Measurements from ENCODE around the gene MOB2.

The MOB2 gene

DNA sequence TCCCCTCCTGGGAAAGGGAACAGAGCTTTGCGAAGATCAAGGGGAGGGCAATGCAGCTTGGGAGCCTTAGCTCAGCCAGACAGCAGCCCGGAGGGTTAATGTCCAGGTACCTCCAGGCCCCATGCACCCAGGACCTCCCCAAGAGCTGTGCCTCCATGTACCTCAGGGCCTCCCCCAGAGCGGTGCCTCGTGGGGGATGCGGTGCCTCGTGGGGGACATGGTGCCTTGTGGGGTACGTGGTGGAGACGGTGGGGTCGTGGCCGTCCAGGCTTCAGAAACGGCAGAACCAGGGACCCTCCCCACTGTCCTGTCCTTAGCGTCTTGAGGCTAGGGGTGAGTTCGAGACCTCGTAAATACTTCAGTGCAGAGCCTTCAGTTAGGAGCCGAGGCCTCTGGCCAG lies 63.6 kb downstream of the MOB2 start:
- no peak for TF ChIP-seq TAF1 (IDR thresholded peaks at IDR 0.05; ENCODE audit: borderline replicate concordance, insufficient read depth, low read length)
- TF ChIP-seq FOXP2 (optimal IDR thresholded peaks at IDR 0.05; ENCODE audit: borderline replicate concordance, extremely low read depth, extremely low read length, insufficient read depth): no peak
- no peak for TF ChIP-seq POLR2AphosphoS5 (IDR thresholded peaks at IDR 0.05; ENCODE audit: low read depth, low read length)
- TF ChIP-seq, protein P1, sequence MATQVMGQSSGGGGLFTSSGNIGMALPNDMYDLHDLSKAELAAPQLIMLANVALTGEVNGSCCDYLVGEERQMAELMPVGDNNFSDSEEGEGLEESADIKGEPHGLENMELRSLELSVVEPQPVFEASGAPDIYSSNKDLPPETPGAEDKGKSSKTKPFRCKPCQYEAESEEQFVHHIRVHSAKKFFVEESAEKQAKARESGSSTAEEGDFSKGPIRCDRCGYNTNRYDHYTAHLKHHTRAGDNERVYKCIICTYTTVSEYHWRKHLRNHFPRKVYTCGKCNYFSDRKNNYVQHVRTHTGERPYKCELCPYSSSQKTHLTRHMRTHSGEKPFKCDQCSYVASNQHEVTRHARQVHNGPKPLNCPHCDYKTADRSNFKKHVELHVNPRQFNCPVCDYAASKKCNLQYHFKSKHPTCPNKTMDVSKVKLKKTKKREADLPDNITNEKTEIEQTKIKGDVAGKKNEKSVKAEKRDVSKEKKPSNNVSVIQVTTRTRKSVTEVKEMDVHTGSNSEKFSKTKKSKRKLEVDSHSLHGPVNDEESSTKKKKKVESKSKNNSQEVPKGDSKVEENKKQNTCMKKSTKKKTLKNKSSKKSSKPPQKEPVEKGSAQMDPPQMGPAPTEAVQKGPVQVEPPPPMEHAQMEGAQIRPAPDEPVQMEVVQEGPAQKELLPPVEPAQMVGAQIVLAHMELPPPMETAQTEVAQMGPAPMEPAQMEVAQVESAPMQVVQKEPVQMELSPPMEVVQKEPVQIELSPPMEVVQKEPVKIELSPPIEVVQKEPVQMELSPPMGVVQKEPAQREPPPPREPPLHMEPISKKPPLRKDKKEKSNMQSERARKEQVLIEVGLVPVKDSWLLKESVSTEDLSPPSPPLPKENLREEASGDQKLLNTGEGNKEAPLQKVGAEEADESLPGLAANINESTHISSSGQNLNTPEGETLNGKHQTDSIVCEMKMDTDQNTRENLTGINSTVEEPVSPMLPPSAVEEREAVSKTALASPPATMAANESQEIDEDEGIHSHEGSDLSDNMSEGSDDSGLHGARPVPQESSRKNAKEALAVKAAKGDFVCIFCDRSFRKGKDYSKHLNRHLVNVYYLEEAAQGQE (IDR thresholded peaks at IDR 0.05; ENCODE audit: insufficient read depth in 1 of 2, low read depth in 2 of 2, low read length in 2 of 2): no peak
- no peak for TF ChIP-seq SIN3A (IDR thresholded peaks at IDR 0.05; ENCODE audit: borderline replicate concordance, insufficient read depth, low read length)

DNA sequence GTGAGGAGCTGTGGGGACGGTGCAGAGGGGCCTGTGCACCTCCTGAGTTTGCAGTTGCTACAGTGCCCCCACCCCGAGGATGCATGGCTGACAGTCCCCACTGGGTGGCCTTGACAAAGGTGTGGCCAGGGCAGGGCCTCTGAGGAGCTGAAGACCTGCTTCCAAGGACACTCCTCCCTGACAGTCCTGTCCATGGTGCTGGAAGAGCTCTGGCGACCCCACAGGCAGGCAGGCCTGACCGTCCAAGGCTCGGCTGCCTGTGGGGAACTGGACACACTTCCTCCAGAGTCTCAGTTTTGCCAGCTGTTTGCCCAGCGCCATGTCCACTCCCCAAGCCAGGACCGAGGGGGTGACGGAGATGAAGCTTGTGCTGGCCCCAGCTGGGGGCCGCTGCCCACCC lies 64.1 kb downstream of the MOB2 start:
- TF ChIP-seq, protein P1 (IDR thresholded peaks at IDR 0.05; ENCODE audit: insufficient read depth in 1 of 2, low read depth in 2 of 2, low read length in 2 of 2): peak; percentile 80 to 91
- TF ChIP-seq POLR2AphosphoS5 (IDR thresholded peaks at IDR 0.05; ENCODE audit: low read depth, low read length): no peak
- TF ChIP-seq SIN3A (IDR thresholded peaks at IDR 0.05; ENCODE audit: borderline replicate concordance, insufficient read depth, low read length): no peak
- TF ChIP-seq TAF1 (IDR thresholded peaks at IDR 0.05; ENCODE audit: borderline replicate concordance, insufficient read depth, low read length): no peak
- no peak for TF ChIP-seq FOXP2 (optimal IDR thresholded peaks at IDR 0.05; ENCODE audit: borderline replicate concordance, extremely low read depth, extremely low read length, insufficient read depth)

DNA sequence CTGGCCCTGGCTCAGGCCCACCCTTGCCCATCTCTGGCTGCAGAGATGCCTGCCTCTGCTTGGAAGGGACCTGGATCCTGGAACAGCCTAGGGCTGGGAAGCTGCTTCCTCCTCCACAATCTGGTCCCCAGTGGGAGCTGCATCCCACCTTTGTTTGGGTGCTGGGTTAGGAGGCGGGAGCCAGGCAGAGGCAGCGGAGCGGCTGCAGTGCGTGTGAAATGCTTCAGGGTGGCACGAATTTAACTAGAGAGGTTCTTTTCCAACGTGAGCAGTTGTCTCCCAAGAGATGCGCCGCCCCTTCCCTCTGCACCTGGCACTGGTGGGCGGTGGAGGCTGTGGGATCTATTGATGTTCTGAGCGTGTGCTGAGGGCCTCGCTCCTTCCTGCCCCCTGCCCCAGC lies 65.3 kb downstream of the MOB2 start:
- TF ChIP-seq SIN3A (IDR thresholded peaks at IDR 0.05; ENCODE audit: borderline replicate concordance, insufficient read depth, low read length): no peak
- no peak for TF ChIP-seq FOXP2 (optimal IDR thresholded peaks at IDR 0.05; ENCODE audit: borderline replicate concordance, extremely low read depth, extremely low read length, insufficient read depth)
- no peak for TF ChIP-seq TAF1 (IDR thresholded peaks at IDR 0.05; ENCODE audit: borderline replicate concordance, insufficient read depth, low read length)
- TF ChIP-seq, protein P1 (IDR thresholded peaks at IDR 0.05; ENCODE audit: insufficient read depth in 1 of 2, low read depth in 2 of 2, low read length in 2 of 2): no peak
- no peak for TF ChIP-seq POLR2AphosphoS5 (IDR thresholded peaks at IDR 0.05; ENCODE audit: low read depth, low read length)

DNA sequence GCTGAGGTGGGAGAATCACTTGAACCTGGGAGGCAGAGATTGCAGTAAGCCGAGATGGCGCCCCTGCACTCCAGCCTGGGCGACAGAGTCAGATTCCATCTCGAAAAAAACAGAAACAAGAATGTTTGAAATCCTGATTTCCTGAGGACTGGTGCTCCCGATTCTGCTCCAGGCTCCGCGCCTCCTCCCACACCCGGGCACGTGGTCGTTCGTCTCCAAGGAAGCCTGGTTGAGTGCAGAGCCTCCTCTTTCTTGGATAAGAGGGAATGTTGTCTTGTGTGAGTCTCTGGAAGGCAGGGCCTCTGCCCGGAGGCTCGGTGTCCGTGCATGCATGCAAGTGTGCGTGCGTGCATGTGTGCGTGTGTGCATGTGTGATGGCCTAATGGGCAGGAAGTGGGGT lies 66.8 kb downstream of the MOB2 start:
- TF ChIP-seq POLR2AphosphoS5 (IDR thresholded peaks at IDR 0.05; ENCODE audit: low read depth, low read length) (no peak), FOXP2 (optimal IDR thresholded peaks at IDR 0.05; ENCODE audit: borderline replicate concordance, extremely low read depth, extremely low read length, insufficient read depth) (no peak), SIN3A (IDR thresholded peaks at IDR 0.05; ENCODE audit: borderline replicate concordance, insufficient read depth, low read length) (no peak), TAF1 (IDR thresholded peaks at IDR 0.05; ENCODE audit: borderline replicate concordance, insufficient read depth, low read length) (no peak)
- TF ChIP-seq, protein P1 (IDR thresholded peaks at IDR 0.05; ENCODE audit: insufficient read depth in 1 of 2, low read depth in 2 of 2, low read length in 2 of 2): no peak

All from PFSK-1 (cell line).